ENCODE measurements around the gene NFKBIL1. TPM values are rescaled to one million over a fixed set of nuclear protein-coding genes. Genes with fewer than 3 reads are reported as not detected.

Gene NFKBIL1
- total RNA-seq, 1 donor from 2014 or later, result 71.5 TPM

GRCh38 chr6:31538805-31539400, 8.5 kb upstream of the NFKBIL1 start:
- no peaks in the 10 kb centered on the region for H3K27me3 ChIP-seq
- peaks cover 13 to 32% of the 10 kb centered on the region in 2 donors for H3K4me1 ChIP-seq
- TF ChIP-seq CTCF (IDR thresholded peaks at IDR 0.05), result no peak
- no peak overlapping the region for H3K27ac ChIP-seq
- H3K9me3 ChIP-seq, result no peaks in the 10 kb centered on the region
- peaks cover 53 to 65% of the 10 kb centered on the region in 2 donors for H3K36me3 ChIP-seq
- intact Hi-C loops (cut with DNase I), result no loop called here
- no peak for DNase-seq (ENCODE audit: low spot score in 2 of 2)
- H3K4me3 ChIP-seq, result peak overlapping the region in 1 of 2 donors; percentile 76

GRCh38 chr6:31540640-31541039, 6.8 kb upstream of the NFKBIL1 start:
- H3K27ac ChIP-seq, result peak overlapping the region; percentile 94 to 95
- H3K4me1 ChIP-seq, result peaks cover 13 to 32% of the 10 kb centered on the region in 2 donors
- TF ChIP-seq CTCF (IDR thresholded peaks at IDR 0.05), result no peak
- H3K27me3 ChIP-seq, result no peaks in the 10 kb centered on the region
- intact Hi-C loops (cut with DNase I), result loop anchor here (5.0 to 10.0 kb wide), 6 partner anchors 138 to 1874 kb away; partner anchors contain the start of genes AGER, CUTA, MICA and MRPS18B
- H3K9me3 ChIP-seq, result no peaks in the 10 kb centered on the region
- H3K36me3 ChIP-seq, result peaks cover 36 to 48% of the 10 kb centered on the region in 2 donors
- H3K4me3 ChIP-seq, result peak overlapping the region; percentile 76 to 88
- no peak for DNase-seq (ENCODE audit: low spot score in 2 of 2)

- H3K36me3 ChIP-seq, result peaks cover 30 to 43% of the 10 kb centered on the region in 2 donors
- peak overlapping the region; percentile 76 to 88 for H3K4me3 ChIP-seq
- intact Hi-C loops (cut with DNase I), result loop anchor here (5.0 to 10.0 kb wide), 6 partner anchors 139 to 1874 kb away; partner anchors contain the start of genes AGER, CUTA, MICA and MRPS18B
- H3K27me3 ChIP-seq, result no peaks in the 10 kb centered on the region
- no peaks in the 10 kb centered on the region for H3K9me3 ChIP-seq
- peaks cover 13 to 32% of the 10 kb centered on the region in 2 donors for H3K4me1 ChIP-seq
- peak in 1 of 3 experiments; percentile 2 for TF ChIP-seq CTCF (IDR thresholded peaks at IDR 0.05)
- H3K27ac ChIP-seq, result peak overlapping the region; percentile 94 to 95
- no peak for DNase-seq (ENCODE audit: low spot score in 2 of 2)
Observed at GRCh38 chr6:31541059-31541657, 6.2 kb upstream of the NFKBIL1 start.

GRCh38 chr6:31541658-31542521, 5.5 kb upstream of the NFKBIL1 start, which contains the start of gene DDX39B:
Gene DDX39B, minus strand, starts transcription at chr6:31542003. Its CDS starts 1,471 bp downstream, at chr6:31540532.
- peak within 1 kb of the TSS; percentile 76 to 88 for H3K4me3 ChIP-seq
- H3K27ac ChIP-seq, result peak within 1 kb of the TSS; percentile 94 to 95
- H3K36me3 ChIP-seq, result peaks cover 23 to 36% of the 10 kb centered on the region in 2 donors
- intact Hi-C loops (cut with DNase I), result loop anchor here (2.0 to 10.0 kb wide), 7 partner anchors 47 to 1873 kb away; partner anchors contain the start of genes AGER, CUTA, MICA and MRPS18B
- H3K9me3 ChIP-seq, result no peaks in the 10 kb centered on the region
- peak; percentile 83 to 97 for DNase-seq (ENCODE audit: low spot score in 2 of 2)
- peaks cover 13 to 32% of the 10 kb centered on the region in 2 donors for H3K4me1 ChIP-seq
- peak in 1 of 3 experiments; percentile 1 for TF ChIP-seq CTCF (IDR thresholded peaks at IDR 0.05)
- H3K27me3 ChIP-seq, result no peaks in the 10 kb centered on the region

GRCh38 chr6:31543639-31544038, 3.8 kb upstream of the NFKBIL1 start:
- Histone ChIP-seq H3K27ac (no peak overlapping the region), H3K27me3 (no peaks in the 10 kb centered on the region), H3K4me1 (peaks cover 18 to 36% of the 10 kb centered on the region in 2 donors), H3K4me3 (no peak overlapping the region), H3K9me3 (no peaks in the 10 kb centered on the region), H3K36me3 (peaks cover 7 to 18% of the 10 kb centered on the region in 2 donors)
- intact Hi-C loops (cut with DNase I), result loop anchor here (2.0 to 10.0 kb wide), 7 partner anchors 49 to 1871 kb away; partner anchors contain the start of genes AGER, CUTA, MICA and MRPS18B
- TF ChIP-seq CTCF (IDR thresholded peaks at IDR 0.05), result no peak
- DNase-seq (ENCODE audit: low spot score in 2 of 2), result no peak

Measured in ascending aorta (tissue), 2 donors.